ENCODE results near the gene HBD.
"Not testable (repeated sequence)": the region's sequence is repeated elsewhere in the genome, so short reads cannot be mapped to it uniquely, and the experiment has no call there.

DNA sequence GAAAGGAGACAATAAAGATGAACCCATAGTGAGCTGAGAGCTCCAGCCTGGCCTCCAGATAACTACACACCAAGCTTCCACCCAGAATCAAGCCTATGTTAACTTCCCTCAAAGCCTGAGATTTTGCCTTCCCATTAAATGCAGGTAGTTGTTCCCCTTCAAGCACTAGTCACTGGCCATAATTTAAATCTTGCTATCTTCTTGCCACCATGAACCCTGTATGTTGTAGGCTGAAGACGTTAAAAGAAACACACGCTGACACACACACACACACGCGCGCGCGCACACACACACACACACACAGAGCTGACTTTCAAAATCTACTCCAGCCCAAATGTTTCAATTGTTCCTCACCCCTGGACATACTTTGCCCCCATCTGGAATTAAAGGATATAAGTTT is 14.2 kb upstream of the HBD start:
- TF ChIP-seq, protein P1, sequence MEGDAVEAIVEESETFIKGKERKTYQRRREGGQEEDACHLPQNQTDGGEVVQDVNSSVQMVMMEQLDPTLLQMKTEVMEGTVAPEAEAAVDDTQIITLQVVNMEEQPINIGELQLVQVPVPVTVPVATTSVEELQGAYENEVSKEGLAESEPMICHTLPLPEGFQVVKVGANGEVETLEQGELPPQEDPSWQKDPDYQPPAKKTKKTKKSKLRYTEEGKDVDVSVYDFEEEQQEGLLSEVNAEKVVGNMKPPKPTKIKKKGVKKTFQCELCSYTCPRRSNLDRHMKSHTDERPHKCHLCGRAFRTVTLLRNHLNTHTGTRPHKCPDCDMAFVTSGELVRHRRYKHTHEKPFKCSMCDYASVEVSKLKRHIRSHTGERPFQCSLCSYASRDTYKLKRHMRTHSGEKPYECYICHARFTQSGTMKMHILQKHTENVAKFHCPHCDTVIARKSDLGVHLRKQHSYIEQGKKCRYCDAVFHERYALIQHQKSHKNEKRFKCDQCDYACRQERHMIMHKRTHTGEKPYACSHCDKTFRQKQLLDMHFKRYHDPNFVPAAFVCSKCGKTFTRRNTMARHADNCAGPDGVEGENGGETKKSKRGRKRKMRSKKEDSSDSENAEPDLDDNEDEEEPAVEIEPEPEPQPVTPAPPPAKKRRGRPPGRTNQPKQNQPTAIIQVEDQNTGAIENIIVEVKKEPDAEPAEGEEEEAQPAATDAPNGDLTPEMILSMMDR (IDR thresholded peaks at IDR 0.05), result not testable (repeated sequence)
- not testable (repeated sequence) for TF ChIP-seq EZH2 (IDR thresholded peaks at IDR 0.05; ENCODE audit: borderline replicate concordance, insufficient read depth, low read depth, low read length, poor library complexity, severe bottlenecking)
